ENCODE data around the gene CHAF1B. TPM values are rescaled to one million over a fixed set of nuclear protein-coding genes. Genes with fewer than 3 reads are reported as not detected.

CHAF1B gene
- total and polyA plus RNA-seq, 9 of the 15 experiments (the other 6 are each of a cell fraction or from before 2014, with no cell fraction given) = 7.5 to 36.8 (median 21.0) TPM

DNA sequence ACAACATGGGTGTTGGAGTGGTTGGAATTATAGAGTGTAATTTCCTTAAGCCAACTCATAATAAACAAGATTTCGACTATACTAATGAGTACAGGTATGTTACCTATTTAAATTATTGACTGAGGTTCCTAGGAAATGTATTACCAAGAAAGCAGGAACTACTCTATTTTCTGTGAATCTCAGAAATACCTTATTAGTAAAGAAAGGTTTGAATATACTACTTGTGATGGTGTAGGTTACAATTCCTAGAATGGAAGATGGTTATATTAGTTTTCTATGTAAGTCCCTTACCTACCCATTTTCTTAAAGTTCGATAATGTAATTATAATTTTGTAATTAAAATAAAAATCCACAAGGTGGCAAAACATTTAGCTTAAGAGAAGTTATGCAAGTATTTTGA, 35.9 kb upstream of the CHAF1B start:
- 97% methylated on average over 2 of the region's 2 CpGs for WGBS (ENCODE audit: insufficient coverage, low coverage, missing lambda C conversion rate)
- Histone ChIP-seq H3K4me1 (replicated peaks in 1 of 2; ENCODE audit: control insufficient read depth in 2 of 2, insufficient read depth in 2 of 2, low read length in 2 of 2) (no peaks in the 10 kb centered on the region), H3K4me3 (no peak overlapping the region), H2AFZ (ENCODE audit: low read depth, low read length) (no peak overlapping the region), H3K79me2 (ENCODE audit: control insufficient read depth, insufficient read depth, low read length) (no peaks in the 10 kb centered on the region), H3K9ac (ENCODE audit: insufficient read depth in 1 of 2, low read depth in 2 of 2, low read length in 2 of 2) (no peak overlapping the region), H3K9me1 (ENCODE audit: control insufficient read depth, insufficient read depth, low read length) (no peaks in the 10 kb centered on the region), H3K4me2 (ENCODE audit: insufficient read depth, low read length) (no peak overlapping the region), H4K20me1 (replicated peaks; ENCODE audit: control insufficient read depth, insufficient read depth, low read length) (no peaks in the 10 kb centered on the region), H3K36me3 (ENCODE audit: control insufficient read depth, insufficient read depth, low read length) (peaks cover 82% of the 10 kb centered on the region), H3K27ac (ENCODE audit: extremely low read depth, low read depth, low read length) (no peak overlapping the region), H3K9me3 (replicated peaks; ENCODE audit: control insufficient read depth, insufficient read depth, low read depth, low read length) (no peaks in the 10 kb centered on the region), H3K27me3 (ENCODE audit: control insufficient read depth in 2 of 2, insufficient read depth in 2 of 2, low read length in 2 of 2) (no peaks in the 10 kb centered on the region)
- ChIA-PET CTCF (ENCODE audit: low intra/inter-chr PET ratio) (no interaction called here), POLR2A (interaction anchor here (0.9 to 2.0 kb wide), 3 partner anchors 12 to 35 kb away, joined by 3 to 8 read pairs (median 3); partner anchors contain the start of gene MORC3)
- intact Hi-C loops (cut with micrococcal nuclease) (no loop called here), in situ Hi-C loops (cut with MboI) (no loop called here)
- FAIRE-seq (no peak), ATAC-seq (no peak), DNase-seq (ENCODE audit: extremely low read depth in 1 of 4, low spot score in 3 of 4) (no peak)
- no TSS peak for BruUV-seq (replicated peaks)
- TF ChIP-seq KAT7 (CRISPR knock-in tag; IDR thresholded peaks at IDR 0.05; ENCODE audit: borderline replicate concordance) (no peak), NUFIP1 (IDR thresholded peaks at IDR 0.05; ENCODE audit: partially characterized antibody) (no peak), TAF15 (IDR thresholded peaks at IDR 0.05; ENCODE audit: low read depth, low read length) (no peak), RBM15 (IDR thresholded peaks at IDR 0.05; ENCODE audit: insufficient read depth, low read length) (no peak), EHMT2 (IDR thresholded peaks at IDR 0.05) (no peak), ZNF324 (CRISPR knock-in tag; IDR thresholded peaks at IDR 0.05) (no peak), ARNT (IDR thresholded peaks at IDR 0.05) (no peak), XRCC3 (IDR thresholded peaks at IDR 0.05) (no peak)
- TF ChIP-seq, protein P1, sequence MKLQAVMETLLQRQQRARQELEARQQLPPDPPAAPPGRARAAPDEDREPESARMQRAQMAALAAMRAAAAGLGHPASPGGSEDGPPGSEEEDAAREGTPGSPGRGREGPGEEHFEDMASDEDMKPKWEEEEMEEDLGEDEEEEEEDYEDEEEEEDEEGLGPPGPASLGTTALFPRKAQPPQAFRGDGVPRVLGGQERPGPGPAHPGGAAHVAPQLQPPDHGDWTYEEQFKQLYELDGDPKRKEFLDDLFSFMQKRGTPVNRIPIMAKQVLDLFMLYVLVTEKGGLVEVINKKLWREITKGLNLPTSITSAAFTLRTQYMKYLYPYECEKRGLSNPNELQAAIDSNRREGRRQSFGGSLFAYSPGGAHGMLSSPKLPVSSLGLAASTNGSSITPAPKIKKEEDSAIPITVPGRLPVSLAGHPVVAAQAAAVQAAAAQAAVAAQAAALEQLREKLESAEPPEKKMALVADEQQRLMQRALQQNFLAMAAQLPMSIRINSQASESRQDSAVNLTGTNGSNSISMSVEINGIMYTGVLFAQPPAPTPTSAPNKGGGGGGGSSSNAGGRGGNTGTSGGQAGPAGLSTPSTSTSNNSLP (IDR thresholded peaks at IDR 0.05; ENCODE audit: borderline replicate concordance, low read depth, low read length) = no peak
